GM19452 (cell line): ENCODE data around the gene EXOC6.

Source experiments
- ATAC-seq: cut with Tn5 transposase; IDR thresholded peaks from one replicate; pipeline ENCODE4 v1.9.1; 2021; ENCODE audit not compliant: unreplicated experiment

The EXOC6 gene

DNA sequence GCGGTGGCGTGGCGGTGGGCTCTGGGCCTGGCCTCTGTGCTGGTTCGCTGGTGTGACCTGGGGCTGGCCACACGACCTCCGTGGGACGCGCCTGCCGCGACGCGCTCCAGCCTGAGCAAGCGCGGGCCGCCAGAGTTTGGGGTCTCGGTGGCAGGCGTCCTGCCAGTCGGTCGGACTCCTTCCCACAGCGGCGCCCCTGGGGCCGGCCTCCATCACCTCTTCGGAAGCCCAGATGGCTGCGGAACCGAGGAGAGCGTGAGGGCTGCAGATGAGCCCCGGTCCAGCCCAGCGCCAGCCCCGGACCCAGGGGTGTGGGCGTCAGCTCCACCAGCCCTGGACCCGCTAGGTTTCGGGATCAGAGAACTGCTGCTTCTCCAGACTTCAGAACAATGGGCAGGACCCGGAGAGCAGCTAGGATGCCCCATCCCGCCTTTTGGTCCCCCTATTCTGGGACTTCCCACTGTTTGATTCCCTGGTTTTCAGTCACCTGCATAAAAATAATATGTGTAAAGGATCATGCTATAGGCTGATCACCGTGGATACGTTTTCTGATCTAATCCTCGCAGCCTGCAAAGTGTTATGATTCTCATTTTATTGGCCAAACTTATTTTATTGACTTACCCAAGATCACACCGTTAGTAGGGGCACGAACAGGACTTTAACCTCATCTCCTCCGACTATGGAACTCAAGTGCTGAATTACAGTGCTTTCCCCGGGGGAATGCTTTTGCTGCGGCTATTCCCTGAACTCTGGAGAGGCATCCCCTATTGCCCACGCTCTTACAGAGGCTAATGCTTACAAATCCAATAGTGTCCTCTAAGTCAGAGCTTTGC lies 215.0 kb downstream of the EXOC6 start:
- ATAC-seq: no peak

DNA sequence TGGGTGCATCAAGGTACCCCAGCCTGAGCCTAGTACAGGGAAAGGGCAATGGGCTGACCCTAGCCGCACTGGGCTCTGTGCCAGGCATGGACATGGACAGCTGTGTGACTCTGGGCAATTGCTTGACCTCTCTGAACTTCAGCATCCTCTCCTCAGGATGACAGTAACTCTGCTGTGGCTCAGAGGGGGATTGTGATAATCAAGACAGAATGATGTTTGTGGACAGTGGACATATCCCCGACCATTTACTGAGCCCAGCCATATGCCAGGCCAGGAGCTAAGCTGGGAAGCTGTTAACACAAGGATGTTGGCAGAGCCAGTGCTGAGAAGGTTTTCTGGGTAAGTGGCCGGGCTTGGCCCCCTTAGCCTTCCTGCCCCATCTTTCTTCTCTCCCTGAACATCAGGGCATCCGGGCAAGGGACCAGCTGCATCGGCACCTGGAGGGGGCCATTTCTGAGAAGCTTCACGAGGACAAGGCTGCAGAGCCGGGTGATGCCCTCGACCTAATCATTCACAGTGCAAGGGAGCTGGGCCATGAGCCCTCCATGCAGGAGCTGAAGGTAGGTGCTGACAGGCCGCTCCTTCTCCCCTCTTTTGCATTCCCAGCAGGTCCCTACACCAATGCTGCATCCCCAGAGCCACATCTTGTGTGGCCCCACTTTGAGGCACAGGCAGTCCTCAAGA lies 215.8 kb downstream of the EXOC6 start:
- ATAC-seq: no peak

DNA sequence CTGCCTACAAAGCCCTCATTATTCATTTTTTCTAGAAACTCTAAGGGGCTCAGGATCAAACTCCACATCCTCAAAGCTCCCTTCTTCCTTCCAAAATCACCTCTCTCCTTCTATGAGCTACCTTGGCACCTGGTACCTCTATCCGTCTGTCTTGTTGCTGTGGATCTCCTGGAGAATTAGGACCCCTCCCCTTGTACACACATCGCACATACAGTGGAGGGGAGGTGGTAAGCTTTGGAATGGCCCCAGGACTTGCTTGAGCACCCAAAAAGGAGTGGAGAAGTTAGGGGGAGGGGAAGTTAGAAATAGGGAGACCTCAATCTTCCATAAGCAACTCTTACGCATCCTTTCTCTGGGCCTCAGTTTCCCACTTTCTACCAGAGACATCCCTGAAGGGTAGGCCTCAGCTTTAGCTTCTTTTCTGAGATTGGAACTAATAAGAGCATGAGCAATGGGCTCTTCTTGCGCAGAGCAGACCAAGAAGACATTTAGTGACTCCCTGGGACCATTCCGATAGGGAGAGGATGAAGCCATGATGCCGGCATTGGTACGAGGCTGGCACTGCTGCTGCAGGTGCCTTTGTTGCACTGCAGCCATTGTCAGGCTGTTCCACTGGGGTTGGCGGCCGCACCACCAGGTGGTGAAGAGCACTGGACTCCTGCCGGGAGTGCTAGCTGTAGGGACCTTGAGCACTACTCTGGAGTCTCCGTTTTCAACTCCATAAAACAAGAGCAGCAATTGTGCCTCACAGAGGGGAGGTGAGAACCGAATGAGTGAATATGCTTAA lies 216.7 kb downstream of the EXOC6 start:
- no peak for ATAC-seq

DNA sequence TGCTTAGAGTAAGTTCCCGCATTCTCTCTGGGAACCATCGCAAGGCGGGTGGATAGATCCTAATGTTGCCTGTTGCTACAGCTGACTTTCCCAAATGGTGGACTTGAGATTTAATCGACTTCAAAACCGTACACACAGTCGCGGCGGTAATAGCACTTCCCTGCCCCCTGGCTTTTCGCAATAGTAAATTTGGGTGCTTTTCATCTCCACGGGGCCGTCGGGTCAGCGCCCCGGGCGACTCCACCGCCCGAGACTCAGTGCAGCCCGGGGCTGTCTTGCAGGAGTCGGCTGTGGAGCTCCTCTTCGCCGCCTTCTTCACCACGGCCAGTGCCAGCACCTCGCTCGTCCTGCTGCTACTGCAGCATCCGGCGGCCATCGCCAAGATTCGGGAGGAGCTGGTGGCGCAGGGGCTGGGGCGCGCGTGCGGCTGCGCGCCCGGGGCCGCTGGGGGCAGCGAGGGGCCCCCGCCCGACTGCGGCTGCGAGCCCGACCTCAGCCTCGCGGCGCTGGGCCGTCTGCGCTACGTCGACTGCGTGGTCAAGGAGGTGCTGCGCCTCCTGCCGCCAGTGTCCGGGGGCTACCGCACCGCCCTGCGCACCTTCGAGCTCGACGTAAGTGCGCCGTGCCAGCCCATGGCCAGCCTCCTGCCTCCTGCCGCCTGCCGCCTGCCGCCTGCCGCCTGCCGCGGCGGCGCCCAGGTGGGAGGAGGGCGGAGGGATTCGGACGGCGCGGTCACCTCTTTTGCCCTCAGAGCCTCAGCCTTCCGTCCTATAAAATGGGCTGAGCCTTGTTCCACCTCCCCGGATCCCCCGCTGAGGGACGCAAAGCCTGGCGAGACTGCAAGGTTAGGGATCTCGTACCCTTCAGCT lies 217.6 kb downstream of the EXOC6 start:
- no peak for ATAC-seq

DNA sequence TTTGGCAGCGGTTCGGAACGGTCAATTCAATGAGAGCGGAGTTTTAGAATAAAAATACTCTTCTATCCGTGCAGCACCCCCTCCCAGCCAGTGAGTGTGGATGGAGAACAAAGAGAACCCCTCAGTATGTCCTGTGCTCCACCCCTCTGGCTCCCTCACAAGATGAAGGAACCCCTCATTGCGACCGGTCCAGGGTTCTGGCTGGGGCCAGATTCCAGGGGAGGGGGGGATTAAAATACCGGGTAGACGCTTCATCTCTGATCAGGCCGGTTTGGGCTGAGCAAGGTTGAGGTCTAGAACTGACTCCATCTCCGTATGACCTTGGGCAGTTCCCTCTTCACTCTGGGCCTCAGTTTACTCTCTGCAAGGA lies 218.2 kb downstream of the EXOC6 start:
- ATAC-seq: no peak

DNA sequence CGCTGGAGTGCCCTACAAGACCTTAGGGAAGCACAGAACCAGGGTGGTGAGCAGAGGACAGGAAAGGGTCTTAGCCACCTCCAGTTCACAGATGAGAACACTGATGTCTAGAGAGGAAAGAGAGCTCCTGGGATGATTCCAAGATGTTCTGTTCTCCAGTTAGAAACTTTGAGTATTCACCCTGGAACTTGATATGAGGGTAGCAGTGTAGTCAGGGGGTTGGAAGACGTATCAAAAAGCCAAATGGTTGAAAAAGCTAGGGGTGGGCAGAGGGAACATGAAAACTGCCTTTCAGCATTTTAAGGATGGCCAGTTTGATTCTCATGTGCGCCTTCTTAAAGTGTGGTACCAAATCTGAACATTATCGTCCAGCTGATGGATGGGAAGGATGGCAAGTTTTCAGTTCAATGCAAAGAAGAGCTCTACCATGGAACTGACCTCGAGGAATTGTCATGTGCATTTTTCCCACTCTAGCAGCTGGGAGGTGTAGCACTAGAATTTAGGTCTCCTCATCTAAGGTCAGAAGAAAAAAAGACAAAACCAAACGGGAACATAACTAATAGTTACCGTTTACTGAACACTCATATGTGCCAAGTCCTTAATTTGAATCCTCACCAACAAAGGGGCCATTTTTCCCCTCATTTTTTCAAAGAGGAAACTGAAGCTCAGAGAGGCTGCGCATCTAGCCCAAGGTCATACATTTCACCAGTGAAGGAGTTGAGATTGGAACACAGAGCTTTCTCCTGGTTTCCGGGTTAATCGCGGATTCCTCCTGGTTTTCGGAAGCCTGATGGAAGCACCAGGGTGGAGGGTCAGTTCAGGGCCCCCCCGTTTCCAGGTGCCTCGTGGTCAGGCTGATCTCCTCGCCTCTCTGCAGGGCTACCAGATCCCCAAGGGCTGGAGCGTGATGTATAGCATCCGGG lies 219.4 kb downstream of the EXOC6 start:
- no peak for ATAC-seq

DNA sequence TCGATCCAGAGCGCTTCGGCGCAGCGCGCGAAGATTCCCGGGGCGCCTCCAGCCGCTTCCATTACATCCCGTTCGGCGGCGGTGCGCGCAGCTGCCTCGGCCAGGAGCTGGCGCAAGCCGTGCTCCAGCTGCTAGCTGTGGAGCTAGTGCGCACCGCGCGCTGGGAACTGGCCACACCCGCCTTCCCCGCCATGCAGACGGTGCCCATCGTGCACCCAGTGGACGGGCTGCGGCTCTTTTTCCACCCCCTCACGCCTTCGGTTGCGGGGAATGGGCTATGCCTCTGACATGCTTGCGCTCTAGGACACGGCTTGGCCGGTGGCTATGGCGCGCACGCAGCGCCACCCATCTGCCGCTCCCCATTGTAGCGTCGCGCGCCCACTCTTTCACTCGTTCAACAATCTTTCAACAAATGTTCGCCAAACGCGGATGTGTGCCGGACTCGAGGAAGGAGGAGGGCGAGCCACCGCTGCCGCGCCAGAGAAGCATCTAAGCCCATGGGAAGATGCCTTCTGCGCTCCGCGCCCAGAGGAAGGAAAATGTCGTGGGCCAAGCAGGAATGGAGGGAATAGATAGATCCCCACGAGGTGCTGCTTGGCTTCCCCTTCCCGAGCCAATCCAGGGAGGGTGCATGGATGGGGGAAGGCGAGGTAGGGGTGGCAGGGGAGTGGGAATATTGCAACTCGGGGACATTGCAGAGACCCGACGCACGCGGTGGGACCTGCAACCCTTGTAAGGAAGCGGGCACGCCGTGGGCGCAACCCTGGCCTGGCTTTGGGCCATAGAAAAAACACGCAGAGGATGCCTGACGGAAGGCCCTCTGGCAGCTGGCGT lies 220.3 kb downstream of the EXOC6 start:
- no peak for ATAC-seq

DNA sequence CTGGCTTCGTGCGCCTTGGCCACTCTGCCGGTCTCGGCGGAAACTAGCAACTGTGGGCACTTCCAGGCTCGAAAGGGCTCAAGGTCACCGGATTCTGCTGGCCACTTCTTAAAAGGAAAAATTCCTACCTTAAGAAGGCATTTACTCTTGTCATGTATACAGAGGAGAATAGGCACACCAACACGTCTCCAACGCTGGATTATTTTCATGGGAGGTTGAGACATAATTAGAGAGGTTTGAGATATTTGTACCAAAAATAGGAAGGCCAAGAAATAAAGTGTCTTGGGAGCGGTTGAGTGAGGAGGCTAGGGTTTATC lies 220.9 kb downstream of the EXOC6 start:
- no peak for ATAC-seq

DNA sequence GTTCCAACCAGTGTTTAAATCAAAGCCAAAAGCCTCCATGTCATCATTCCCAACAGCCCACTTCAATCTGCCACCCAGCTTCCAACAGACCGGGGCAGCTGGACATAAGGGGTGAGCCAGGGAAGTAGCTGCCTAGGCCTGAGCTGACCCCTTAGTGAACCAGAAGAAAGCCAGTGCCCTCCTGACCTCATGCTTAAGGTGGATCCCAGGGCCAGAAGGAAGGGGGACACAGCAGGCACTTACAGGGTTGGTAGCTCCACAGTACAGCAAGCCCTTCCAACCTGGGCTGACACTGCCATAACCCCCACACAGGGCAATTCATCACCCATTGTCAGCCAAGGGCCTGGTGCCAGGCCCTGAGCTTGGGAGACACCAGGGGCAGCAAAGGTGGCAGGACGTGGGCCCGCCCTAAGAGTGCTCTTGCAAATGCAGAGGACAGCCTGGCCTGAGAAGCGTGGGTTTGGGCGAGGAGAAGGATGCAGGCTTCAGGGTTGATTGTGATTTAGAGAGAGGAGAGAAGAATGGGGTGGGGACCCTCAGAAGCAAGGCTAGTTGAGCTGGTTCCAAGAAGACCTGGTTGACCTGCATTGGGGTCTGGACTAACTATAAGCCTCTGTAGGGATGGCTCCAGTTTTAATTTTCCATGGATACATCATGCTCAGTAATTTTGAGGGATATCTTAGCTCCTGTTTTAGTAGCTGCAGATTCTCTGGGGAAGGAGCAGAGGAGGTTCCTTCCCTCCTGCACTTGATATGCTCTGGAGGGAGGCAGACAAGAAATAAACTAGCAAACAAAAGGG lies 222.3 kb downstream of the EXOC6 start:
- ATAC-seq: no peak

DNA sequence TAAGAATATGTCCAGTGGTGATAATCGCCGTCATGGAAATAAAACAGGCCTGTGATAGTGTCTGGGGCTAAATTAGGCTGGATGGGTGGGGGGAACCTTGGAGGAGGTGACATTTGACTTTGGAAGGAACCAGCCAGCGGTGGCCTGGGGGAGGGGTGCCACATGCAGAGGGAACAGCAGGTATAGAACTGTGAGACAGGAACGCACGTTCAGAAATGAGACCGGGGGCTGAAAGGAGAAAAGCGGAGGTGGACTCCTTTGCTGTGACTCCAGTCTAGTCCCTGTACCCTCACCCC lies 222.8 kb downstream of the EXOC6 start:
- no peak for ATAC-seq

DNA sequence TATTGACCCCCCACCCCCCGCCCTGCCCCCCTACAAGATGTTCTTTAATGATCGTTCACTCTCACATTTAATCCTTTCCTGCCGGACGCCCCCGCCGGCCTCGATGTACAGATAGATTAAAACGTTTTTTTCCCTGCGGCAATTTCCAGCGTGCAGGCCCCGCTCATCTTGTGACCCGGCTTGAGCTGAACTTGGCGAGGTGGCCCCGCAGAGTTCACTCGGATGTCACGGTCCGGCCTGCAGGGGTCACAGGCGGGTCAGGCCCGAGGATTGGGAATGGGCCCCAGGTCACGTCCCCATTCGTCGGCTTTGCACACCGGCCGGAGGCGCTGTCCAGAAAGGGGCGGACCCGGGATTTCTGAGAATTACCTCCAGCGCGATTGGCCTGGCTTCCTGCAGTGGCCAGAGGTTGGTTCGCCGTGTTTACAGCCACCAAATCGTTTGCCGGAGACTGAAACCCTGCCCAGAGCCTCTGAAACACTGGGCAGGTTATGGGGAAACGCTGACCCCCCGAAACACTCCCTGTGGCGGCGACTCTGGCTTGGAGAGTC lies 223.4 kb downstream of the EXOC6 start:
- no peak for ATAC-seq

DNA sequence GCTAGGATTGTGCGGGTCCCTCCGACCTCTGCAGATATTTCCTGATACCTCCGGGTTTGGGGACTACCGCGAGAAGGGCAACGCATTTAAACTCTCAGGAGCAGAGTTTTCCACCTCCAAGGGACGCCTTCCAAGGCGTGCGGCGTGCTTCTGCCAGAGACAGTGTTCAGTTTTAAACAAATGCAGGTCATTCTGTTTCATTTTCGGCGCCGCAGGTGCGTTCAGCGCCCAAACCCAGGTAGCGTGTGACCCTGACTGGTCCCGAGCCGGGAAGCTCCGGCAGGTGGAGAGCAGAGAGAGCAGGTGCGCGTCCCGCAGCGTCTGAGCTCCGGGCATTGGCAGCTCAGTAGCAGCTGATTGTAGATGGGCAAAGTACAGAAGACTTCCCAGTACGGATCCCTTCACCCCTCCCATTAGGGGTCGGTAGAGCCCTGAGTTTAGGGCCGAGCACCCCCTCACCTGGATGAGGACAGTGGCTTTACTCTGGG lies 223.9 kb downstream of the EXOC6 start:
- no peak for ATAC-seq

DNA sequence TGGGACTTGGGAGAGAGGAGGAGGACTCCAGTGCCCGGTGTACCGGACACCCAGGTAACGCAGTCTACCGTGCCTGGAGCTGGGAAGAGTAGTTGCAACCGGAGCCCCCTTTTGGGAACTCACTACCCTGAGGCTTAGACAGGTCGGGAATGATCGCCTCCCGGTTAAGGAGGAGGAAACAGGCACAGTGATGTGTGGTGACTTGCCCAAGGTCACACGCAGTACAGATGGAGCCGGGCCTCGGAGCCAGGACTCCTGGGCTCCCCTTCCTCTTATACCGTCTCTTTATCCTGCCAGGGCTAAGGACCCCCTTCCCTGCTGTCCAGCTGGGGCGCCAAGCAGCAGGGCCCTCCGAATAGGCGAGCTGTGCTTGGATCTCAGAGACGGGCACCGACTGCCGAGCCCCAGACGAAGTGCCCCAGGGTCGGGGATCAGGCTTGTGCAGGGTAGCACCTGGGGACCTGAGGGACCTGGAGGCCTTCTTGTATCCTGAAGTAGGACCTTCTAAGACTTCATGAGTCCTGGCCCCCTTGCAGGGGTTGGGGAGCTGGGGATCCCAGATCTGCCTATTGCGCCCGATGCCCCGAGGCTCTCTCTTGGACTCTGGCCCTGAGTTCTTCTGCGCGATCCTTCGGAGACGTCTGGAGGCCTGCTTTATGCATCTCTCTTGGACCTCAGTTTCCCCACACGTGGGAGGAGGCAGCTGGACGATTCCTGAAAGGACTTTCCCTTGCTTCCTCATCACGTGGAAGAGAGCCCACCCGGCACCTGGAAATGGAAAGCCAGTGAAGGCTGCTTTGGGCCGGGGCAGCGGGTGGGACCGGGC lies 224.6 kb downstream of the EXOC6 start:
- no peak for ATAC-seq

DNA sequence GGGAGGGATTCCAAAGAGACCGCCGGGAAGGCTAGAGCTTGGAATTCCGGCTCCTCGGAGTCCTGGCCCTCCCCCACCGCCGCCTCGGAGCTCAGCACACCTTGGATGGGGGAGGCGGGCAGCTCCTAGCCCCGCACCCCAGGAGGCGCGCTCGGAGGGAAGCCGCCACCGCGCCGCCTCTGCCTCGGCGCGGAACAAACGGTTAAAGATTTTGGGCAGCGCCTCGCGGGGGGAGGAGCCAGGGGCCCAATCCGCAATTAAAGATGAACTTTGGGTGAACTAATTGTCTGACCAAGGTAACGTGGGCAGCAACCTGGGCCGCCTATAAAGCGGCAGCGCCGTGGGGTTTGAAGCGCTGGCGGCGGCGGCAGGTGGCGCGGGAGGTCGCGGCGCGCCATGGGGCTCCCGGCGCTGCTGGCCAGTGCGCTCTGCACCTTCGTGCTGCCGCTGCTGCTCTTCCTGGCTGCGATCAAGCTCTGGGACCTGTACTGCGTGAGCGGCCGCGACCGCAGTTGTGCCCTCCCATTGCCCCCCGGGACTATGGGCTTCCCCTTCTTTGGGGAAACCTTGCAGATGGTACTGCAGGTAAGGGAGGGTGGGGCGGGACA lies 225.3 kb downstream of the EXOC6 start, which contains the start of gene CYP26A1:
CYP26A1 (plus strand) TSS at position 355 of the 608 bp plus-strand sequence; CDS start at position 397, 42 bp downstream.
- ATAC-seq: no peak

DNA sequence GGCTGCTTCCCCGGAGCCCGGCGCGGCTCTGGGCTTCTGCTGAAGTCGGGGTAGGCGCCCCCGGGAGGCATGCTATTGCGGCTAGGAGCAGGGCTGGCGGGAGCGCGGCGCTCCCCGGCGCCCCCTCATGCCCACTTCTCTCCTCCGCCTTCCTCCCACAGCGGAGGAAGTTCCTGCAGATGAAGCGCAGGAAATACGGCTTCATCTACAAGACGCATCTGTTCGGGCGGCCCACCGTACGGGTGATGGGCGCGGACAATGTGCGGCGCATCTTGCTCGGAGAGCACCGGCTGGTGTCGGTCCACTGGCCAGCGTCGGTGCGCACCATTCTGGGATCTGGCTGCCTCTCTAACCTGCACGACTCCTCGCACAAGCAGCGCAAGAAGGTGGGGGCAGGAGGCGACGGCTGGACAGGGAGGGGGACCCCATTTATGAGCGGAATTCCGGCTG lies 225.9 kb downstream of the EXOC6 start:
- no peak for ATAC-seq

DNA sequence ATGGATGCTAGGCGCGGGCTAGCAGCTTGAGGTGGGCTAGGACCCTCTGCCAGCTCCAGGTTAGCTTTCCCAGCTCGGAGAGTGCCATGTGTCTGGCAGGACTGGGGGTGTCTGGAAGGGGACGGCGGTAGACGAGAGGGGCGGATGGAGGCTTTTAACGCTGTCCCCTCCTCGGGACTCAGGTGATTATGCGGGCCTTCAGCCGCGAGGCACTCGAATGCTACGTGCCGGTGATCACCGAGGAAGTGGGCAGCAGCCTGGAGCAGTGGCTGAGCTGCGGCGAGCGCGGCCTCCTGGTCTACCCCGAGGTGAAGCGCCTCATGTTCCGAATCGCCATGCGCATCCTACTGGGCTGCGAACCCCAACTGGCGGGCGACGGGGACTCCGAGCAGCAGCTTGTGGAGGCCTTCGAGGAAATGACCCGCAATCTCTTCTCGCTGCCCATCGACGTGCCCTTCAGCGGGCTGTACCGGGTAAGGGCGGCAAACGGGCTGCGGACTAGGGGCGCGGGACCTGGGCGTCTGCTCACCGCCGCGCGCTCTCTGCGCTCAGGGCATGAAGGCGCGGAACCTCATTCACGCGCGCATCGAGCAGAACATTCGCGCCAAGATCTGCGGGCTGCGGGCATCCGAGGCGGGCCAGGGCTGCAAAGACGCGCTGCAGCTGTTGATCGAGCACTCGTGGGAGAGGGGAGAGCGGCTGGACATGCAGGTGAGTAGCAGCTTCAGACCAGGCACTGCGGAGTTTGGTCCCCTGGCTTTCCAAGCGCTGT lies 226.5 kb downstream of the EXOC6 start:
- ATAC-seq: no peak
